Activated CD4-positive, alpha-beta T cell treated with anti-CD3 and anti-CD28 coated beads for 1 hour (primary cell): ENCODE measurements around the gene OBP2A.

Experiments
- DNase-seq: peaks from one replicate; pipeline ENCODE4 v3.0.0-alpha.2; 2020

Gene OBP2A

DNA sequence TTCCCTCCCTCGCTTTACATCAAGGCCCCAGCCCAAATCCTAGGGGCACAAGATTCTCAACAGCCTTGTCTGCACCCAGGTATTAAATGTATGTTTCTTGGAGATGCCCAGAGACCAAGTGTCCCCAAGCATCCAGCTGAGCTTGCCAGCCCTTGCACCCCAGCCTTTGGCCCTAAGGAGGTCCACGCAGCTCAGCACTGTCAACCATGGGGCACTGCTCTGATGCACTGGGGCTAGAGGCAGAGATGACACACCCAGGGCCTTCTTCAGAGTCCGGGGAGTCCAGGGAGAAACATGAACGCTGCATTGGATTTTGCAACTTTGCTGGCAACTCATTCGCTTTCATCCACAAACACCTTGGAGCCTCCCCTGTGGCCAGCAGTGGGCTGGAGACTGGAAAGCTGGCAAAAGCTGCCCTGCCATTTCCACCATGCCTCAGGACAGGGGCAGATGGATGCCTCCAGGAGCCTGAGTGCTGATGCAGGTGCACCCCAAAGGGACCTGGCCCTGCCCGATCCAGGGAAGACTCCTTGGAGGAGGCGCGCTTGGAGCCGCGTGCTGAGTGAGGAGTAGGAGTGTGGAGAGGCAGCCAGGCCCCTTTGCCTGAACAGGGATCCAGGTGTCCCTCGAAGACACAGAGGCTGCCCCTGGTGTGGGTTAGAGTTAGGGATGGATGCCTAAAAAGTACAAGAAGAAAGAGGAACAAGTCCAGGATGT lies 34.9 kb downstream of the OBP2A start:
- no peak for DNase-seq

DNA sequence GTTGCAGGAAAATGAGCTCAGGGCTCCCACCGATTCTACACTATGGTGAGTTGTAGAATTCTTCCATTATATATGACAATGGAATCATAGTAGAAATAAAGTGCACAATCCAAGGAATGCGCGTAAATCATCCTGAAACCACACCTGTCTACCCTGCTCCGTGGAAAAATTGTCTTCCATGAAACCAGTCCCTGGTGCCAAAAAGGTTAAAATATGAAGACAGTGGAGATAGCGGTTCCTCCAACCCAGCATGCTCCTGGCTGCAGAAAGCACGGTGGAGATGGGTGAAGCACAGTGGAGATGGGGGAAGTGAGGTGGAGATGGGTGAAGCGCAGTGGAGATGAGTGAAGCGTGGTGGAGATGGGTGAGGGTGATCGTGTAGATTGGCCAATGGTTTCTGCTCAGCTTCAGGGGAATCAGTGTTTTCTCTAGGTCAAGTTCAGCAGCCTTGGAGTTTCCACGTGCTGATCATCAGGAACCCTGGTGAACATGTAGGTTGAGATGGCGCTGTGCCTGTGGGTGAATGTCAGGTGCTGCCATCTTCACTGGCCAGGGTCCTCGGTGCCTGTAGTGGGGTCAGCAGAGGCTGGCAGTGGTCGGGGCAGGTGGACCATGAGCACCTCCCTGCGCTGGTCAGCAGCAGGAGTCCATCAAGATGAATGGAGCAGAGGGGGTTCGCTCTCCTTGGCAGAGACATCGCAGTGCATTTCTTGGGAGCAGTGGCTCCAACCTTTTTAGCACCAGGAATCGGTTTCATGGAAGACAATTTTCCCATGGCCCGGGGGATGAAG lies 35.9 kb downstream of the OBP2A start:
- DNase-seq = no peak

DNA sequence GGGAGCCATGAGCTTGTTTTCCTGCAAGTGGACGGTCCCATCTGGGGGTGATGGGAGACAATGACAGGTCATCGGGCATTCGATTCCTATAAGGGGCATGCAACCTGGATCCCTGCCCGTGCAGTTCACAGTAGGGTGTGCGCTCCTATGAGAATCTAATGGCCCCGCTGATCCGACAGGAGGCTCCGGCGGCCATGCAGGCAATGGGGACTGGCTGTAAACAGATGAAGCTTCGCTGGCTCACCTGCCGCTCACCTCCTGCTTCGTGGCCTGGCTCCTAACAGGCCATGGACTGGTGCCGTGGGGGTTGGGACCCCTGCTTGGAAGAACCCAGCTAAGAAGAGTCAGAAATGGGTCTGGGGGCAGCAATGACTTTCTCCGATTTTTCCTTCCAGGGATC lies 36.6 kb downstream of the OBP2A start:
- DNase-seq = no peak

DNA sequence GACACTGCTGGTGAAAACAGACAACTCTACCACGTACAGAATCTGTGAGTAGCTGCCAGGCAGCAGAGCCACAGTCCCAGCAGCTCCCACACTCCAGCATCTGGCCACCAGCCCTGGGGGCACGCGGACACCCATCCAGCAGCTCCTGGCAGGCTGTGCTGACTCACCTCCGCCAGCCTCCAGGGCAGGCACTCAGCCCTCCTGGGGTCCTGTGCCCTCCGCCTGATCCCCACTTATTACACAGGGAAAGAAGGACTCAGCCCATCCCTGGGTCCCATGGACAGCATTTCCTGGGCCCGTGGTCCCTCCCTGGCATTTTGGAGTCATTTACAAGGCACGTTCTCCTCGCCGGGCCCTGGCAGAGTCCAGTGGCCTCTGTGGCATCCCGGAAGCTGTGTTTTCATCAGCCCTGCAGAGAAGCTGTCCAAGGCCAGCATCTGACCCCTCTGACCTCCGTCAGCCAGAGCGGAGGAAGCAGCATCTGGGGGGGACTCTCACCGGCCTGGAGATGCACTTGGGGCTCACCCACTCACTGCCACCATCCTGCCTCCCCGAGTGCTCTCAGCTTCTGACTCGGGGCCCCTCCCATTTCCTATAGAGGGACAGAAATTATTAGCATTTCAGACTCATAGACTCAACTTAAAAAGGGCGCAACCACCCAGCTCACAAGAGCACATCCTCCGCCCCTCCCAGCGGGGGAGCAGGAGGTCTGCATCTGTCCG lies 37.2 kb downstream of the OBP2A start:
- no peak for DNase-seq

DNA sequence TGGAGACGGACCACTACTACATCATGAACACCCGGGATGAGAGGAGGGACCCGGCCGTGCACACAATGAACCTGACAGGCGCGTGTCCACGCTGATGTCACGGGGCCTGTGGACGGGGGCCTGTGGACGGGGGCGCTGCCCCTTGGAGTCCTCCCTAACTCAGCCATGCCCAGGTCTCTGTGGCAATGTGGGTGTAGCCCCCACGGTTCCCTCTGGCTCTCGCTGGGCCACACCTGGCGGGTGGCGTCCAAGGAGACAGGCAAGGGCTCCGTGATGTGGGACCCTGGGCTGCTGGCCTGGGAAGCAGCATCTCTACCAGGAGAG lies 37.7 kb downstream of the OBP2A start:
- no peak for DNase-seq

DNA sequence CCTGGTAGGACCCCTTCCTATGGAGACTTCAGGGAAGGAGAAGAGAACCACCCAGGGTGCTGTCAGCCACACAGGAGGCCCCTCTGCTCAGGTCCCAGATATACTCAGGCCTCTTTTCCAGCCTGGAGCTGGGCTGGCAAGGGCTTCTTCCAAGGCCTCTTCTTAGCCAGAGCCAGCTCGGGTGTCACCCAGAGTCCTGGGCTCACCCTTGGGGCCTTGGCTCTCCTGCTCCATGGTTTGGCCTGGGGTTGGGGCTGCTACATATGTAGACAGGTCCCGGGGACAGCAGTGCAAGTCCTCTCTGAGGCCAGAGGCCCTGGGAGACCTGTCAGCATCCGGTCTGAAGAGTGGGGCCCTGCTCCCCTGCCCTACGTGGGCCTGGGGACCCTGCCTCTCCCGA lies 38.4 kb downstream of the OBP2A start:
- no peak for DNase-seq

DNA sequence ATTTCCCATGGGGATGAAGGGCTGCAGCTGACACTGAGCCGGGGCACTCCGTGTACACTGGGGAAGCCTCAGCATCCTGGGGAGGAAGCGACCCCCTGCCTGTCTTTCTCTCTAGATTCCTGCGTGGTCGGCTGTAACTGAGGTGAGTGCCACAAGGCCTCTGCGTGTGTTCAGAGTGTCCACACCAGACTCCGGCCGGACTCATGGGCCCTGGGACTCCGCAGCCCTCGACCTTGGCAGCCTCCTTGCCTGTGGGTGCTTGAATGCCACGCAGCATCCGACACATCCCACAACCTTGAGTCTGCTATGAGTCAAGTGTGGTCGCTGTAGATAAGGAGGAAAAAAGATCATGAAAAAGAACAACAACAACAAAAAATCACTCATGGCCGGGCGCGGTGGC lies 39.0 kb downstream of the OBP2A start:
- DNase-seq = no peak

DNA sequence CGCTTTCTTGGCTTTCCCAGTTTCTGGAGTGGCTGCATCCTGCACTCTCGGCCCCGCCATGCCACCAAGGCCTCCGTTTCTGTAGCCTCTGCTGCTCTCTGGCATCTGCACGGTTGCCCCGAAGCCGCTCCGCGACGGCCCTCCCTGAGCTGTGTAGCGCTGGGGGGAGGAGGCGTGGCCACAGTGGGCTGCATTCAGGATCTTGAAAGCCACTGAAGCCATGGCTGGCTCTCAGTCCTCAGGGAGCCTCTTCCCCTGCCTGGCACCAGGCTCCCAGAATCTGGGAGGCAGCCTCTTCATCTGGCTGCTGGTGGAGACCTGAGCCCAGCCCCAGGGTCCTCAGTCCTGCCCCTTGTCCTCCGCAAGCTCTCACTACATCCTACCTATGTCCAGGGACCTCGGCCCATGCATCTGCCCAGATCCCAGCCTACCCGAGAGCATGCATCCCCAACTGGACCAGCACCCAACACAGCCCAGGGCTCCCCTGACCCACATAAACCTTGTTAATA lies 40.7 kb downstream of the OBP2A start:
- no peak for DNase-seq

DNA sequence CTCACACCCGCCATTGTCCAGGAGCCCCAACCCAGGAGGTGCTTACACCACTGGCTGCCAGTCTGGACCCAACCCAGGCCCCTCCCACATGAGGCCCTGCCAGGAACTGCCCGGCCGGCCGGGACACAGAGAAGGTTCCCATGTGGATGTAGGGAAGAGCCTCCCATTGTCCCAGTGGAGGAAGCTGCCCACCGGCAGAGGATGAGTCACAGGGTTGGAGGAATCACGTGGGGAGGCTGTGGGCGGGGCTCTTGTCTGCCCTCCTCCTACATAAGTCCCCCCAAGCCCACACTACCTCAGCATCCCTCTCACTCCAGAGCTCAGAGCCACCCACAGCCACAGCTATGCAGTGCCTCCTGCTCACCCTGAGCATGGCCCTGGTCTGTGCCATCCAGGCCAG lies 41.7 kb downstream of the OBP2A start:
- no peak for DNase-seq

DNA sequence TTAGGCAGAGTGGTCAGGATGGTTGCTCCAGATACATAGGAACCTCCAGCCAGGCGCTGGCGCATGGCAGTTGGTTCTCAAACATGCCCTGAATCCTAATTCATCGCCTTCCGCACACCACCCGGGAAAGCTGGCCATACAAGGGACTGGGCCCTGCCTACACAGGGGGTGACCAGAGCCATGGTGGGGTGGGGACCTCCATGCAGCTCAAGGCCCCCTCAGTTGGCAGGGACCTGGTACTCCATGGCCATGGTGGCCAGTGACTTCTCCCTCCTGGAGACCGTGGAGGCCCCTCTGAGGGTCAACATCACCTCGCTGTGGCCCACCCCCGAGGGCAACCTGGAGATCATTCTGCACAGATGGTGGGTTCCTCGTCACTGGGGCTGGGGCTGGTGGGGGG lies 42.4 kb downstream of the OBP2A start:
- DNase-seq = no peak

DNA sequence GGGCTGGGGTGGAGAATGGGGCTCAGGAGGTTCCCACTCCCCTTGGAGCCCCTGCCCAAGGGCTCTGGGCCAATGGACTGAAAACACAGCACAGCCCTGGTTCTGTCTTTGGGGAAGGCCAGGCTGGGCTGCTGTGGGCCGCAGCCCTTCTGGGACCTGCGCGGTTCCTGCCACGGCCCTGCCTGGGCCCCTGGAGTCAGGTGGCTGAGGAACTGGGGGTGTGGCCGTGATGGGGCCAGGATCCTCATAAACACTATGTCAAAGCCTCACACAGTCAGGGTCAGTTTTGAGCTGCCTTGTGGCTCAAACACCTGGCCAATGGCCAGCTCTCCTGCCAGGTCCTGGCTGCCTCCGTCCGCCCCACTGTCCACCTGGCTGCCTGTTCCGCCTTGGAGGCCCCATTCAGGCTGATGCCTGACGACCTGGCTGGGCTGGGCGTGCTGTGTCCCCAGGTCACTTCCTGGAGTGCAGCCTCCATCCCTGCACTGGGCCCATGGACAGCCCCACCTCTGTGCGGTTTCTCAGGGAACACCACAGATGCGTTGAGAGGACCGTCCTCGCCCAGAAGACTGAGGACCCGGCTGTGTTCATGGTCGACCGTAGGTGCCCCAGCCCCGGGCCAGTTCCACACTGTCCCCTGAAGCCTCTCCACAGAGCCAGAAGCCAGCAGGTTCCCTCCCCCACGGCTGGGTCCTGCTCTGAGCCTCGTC lies 43.1 kb downstream of the OBP2A start:
- DNase-seq = no peak

DNA sequence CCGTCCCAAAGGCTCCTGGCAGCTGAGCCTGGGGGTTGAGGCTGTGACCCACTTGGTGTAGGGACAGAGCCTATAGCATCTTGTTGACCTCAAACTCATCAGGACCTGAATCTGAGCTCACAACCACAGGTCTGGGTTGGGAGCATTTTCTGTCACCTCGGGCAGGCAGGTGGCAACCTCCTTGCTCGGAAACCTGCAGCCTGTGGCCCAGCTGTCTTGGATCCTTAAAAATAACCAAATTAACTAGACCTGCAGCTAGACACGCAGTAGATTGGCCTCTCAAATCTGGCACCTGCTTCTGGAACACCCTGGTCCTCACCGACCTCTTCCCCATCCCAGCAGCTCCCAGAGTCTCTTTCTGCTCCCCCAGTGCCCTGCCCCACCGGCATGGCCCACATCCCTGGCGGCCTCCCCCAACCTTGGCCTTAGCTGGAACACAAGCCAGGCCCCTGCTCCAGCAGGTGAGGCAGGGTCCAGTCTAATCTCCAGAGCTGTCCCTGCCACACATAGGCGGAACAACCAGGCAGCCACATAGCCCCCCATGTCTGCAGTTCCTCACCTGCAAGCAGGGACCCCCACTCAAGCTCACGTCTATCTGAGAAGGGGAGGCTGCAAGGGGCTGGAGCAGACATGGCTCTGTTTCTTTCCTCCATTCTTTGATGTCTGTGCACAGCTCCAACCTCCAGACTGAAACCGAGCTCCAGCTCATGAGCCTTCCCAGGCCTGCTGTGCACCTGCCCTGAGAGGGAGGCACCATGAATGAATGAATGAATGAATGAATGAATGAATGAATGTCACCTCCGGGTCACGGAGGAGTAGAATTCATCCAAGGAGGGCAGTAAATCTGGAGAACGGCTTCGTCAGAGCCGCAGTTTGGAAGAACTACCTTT lies 43.9 kb downstream of the OBP2A start:
- DNase-seq = no peak

DNA sequence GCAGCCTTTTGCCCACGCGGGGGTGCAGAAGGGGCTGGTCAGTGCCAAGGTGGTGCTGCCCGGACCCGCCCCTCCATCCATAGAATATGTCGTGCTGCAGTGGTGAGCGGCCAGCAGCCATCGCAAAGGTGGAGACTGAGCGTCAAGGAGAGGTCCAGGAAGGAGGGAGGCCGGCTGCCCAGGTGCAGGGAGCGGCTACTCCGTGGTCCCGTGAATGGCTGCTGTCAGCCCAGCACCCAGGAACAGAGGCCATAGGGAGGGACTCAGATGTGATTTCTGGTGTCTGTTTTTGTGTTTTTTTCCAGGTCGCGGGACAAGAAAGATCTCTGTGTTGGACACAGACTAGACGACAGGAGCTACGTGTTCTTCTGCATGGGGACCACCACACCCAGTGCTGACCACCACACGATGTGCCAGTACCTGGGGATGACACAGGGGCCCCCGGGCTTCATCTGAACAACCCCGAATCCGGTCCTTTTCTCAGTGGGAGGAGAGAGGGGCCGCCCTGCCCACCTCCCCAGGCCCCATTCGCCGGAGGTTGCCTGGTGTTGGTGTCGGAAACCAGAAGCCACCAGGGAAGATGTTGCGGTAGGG lies 44.7 kb downstream of the OBP2A start:
- no peak for DNase-seq

DNA sequence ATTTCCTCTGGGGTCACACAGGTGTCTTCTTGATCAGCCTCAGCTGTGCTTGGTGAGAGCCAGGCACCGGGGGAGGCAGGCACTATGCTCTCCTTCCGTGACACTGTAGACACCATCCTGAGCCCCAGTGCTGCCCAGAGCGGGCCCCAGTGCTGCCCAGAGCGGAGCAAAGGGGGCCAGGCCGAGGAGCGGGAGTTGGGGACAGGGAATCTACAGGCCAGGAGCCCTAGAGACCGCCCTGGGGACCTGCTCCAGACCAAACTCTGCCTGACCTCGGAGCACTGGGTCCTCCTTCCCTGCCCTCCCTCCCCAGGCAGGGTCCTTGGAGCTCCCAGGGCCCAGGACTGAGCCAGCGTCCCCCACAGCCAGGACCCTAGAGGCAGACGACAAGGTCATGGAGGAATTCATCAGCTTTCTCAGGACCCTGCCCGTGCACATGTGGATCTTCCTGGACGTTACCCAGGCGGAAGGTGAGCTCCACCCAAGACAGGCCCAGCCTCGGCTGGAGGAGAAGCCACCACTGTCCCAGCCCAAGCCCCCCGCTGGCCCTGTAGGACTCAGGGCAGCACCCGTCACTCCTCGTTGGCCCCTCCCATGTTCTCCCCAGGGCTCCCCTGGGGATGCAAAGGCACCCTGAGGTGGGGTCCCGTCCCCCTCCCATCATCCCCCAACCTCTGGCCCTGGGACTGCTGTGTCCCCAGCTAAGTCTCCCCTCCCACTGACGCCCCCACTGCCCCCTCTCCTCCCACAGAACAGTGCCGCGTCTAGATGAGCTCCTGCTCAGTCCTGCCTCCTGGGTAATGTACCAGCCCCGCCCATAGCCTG lies 45.8 kb downstream of the OBP2A start:
- DNase-seq = no peak

DNA sequence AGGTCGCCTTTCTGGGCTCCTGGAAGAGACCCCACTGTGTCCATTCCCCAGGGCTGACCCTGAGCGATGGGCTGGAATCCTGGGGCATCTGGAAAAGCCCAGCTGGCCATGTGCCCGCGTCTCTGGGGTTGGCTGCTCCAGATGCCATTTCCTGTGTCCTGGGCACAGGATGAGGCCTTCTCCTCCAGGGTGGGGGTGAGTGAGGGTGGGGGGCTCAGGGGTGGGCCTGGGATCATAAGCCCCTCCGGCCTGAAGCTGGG lies 46.3 kb downstream of the OBP2A start:
- DNase-seq = no peak

DNA sequence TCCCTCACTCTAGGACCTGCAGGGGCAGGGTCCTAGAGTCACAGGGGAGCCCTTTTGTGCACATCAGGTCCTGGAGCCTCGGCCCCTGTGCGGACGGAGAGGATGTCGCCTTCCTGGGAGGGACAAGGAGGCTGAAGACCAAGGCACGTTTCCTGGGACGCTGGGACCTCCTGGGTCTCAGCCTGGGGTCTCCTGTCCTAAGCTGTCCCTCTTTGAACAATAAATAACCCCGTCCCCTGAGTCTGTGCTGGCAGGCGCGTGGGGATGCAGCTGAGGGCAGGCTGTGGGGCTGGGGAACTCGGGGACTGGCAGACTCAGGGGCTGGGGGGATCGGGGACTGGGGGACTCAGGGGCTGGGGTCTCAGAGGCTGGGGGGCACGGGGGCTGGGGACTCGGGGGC lies 46.7 kb downstream of the OBP2A start:
- DNase-seq = no peak

DNA sequence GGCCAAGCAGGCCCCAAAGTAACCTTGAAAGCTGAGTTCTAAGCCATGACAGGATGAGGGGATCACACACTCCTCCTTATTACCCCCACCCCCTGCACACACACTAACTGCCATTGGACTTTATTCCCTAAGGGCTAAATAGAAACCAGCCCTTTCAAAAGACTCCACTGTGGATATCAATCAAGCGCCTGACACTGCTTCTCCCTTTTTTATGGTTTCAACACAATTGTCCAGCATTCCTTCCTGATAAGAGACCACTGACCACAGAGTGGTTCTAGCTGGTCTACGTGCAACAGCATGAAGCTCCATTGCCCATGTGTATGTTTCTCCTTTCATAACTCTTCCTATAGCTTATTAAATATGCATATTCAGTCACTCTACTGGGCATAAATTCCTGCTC lies 50.3 kb downstream of the OBP2A start:
- no peak for DNase-seq
